Measurements from ENCODE around the gene MEST.

GRCh38 chr7:130473289-130473688 lies 18.6 kb upstream of the MEST start:
- TF ChIP-seq CTCF (conservative IDR thresholded peaks at IDR 0.05; ENCODE audit: low read depth, low read length) (no peak), EZH2 (IDR thresholded peaks at IDR 0.05; ENCODE audit: borderline replicate concordance, low read depth, low read length, poor library complexity, severe bottlenecking) (no peak)

All from A673 (cell line).